HCEC 1CT (cell line): ENCODE measurements around the gene CCDC117.

Source experiments
- DNase-seq: peaks from one replicate; pipeline ENCODE4 v3.0.0-alpha.2; 2017

The CCDC117 gene

GRCh38 chr22:28769394-28770085, 3.0 kb upstream of the CCDC117 start:
- DNase-seq, result no peak

- DNase-seq, result no peak
Observed at GRCh38 chr22:28771195-28771791, 1.2 kb upstream of the CCDC117 start.

- peak; percentile 53 for DNase-seq
Observed at GRCh38 chr22:28773461-28773867, 969 bp downstream of the CCDC117 start.

GRCh38 chr22:28774378-28774777, 1.9 kb downstream of the CCDC117 start:
- DNase-seq, result no peak

- DNase-seq, result no peak
Observed at GRCh38 chr22:28779833-28780232, 7.3 kb downstream of the CCDC117 start.

- no peak for DNase-seq
Observed at GRCh38 chr22:28780296-28780695, 7.8 kb downstream of the CCDC117 start.

GRCh38 chr22:28783786-28784671, 11.5 kb downstream of the CCDC117 start:
- no peak for DNase-seq

- DNase-seq, result no peak
Observed at GRCh38 chr22:28788601-28789000, 16.1 kb downstream of the CCDC117 start.

GRCh38 chr22:28791124-28791523, 18.6 kb downstream of the CCDC117 start:
- DNase-seq, result no peak

- no peak for DNase-seq
Observed at GRCh38 chr22:28791841-28792490, 19.5 kb downstream of the CCDC117 start.

- DNase-seq, result no peak
Observed at GRCh38 chr22:28792491-28793383, 20.2 kb downstream of the CCDC117 start.

GRCh38 chr22:28793976-28794584, 21.6 kb downstream of the CCDC117 start:
- DNase-seq, result no peak

- no peak for DNase-seq
Observed at GRCh38 chr22:28795071-28795693, 22.7 kb downstream of the CCDC117 start.

- DNase-seq, result no peak
Observed at GRCh38 chr22:28795932-28796856, 23.7 kb downstream of the CCDC117 start.

GRCh38 chr22:28798810-28799605, 26.5 kb downstream of the CCDC117 start:
- peak; percentile 90 for DNase-seq

GRCh38 chr22:28799606-28800307, 27.3 kb downstream of the CCDC117 start:
- DNase-seq, result peak; percentile 52

GRCh38 chr22:28800308-28801041, 28.0 kb downstream of the CCDC117 start, which contains the start of gene XBP1:
TSS of gene XBP1 (minus strand) at chr22:28800569.
- peak; percentile 93 for DNase-seq
